Stimulated activated CD4-positive, alpha-beta T cell treated with anti-CD3 and anti-CD28 coated beads, Interleukin-1b, Interleukin-23, amount 100 ng/mL, for 4 hours (primary cell): ENCODE measurements around the gene GRK6.

Experiments used
- DNase-seq, 2 donors: peaks; one replicate each; pipeline ENCODE4 v3.0.0-alpha.2; 2020; ENCODE audit warnings: low read depth in 2 of 2

The GRK6 gene

GRCh38 chr5:177452688-177453638, 26.5 kb downstream of the GRK6 start:
- DNase-seq, result no peak

DNA sequence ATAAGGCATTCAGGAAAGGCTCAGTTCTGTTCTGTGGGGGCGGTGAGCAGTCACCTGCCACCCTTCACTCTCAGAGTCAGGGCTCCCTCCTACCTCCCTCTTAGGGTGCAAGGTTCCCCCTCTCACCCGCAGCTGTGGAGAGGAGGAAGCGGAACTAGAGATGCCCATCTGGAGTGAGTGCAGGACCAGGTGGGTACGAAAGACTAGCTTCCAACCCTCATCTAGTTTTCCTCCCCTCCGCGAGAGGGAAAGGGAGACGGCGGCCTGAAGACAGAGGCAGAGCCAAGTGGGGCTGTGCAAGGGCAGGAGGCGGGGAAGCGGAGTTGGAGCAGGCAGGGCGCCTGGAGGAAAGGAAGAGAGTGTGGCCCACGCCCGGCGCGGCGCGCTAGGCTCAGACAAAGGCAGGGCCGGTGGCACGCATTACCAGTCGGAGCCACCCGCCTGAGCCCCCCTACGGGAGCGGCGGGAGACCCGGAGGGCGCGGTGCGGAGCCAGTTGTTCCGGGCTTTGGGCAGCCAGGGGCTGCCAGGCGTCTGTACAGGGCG, 27.4 kb downstream of the GRK6 start:
- DNase-seq, result no peak

DNA sequence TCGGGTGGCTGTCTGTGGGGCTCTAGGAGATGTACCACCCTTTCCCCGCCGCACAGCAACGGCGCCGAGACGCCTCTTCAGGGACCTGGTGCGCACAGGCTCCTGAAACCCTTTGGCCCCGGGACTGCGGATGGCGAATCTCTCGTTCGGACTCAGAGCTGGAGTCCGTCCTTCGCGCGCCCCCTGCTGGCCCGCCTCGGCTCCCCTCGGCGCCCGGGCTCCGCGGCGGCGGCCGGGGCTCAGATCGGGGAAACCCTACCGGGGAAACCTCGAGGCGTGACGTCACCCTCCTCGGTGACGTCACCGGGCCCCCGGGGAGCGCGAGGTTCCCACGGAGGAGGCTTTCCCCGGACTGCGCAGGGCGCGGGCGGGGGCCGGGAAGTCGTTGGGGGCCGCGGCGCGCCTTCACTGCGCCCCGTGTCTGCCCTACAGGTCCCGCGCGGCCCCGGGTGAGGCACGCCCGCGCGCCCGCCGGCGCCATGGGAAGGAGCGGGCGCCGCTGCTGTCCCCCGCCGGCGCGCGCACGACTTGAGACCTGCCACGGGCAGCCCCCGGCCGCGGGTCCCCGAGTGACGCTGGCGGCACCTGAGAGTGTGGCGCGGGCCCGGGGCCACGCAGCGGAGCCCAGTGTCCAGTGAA, 28.0 kb downstream of the GRK6 start:
- DNase-seq, result peak; percentile 94 to 97

DNA sequence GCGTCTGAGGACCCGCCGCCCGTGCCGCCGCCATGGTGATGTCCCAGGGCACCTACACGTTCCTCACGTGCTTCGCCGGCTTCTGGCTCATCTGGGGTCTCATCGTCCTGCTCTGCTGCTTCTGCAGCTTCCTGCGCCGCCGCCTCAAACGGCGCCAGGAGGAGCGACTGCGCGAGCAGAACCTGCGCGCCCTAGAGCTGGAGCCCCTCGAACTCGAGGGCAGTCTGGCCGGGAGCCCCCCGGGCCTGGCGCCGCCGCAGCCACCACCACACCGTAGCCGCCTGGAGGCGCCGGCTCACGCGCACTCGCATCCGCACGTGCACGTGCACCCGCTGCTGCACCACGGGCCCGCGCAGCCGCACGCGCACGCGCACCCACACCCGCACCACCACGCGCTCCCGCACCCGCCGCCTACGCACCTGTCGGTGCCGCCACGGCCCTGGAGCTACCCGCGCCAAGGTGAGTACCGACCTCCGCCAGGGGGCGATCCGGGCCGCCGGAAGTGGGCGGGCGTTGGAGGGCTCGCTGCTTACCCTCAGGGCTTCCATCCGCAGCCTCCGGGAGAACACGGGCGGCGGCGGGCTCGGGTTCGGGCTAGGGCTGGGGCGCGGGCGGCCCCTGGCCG, 28.7 kb downstream of the GRK6 start:
- peak; percentile 90 to 94 for DNase-seq

DNA sequence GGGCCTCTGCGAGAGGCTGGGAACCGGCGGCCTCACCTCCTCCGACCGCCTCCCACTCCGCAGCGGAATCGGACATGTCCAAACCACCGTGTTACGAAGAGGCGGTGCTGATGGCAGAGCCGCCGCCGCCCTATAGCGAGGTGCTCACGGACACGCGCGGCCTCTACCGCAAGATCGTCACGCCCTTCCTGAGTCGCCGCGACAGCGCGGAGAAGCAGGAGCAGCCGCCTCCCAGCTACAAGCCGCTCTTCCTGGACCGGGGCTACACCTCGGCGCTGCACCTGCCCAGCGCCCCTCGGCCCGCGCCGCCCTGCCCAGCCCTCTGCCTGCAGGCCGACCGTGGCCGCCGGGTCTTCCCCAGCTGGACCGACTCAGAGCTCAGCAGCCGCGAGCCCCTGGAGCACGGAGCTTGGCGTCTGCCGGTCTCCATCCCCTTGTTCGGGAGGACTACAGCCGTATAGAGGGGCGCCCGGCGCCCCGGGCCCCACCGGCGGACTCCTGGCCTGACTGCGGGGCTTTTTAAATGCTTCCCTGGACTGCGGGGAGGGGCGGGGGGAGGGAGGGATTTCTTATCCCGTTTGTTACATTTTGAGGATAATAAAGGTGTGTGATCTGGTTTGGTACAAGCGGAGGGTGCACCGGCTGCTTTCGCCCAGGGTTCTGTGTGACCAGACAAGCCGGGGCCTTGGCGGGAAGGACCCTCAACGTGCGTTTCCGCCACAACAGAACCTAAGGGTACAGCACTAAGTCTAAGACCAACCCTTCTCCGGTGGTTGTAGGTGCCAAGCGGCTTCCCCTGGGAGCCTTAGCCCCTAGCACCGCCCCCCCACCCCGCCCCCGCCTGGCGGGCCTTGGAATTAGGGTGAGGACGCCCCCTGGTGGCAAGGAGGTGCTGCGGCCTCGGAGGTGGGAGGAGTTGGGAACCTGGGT, 29.4 kb downstream of the GRK6 start:
- DNase-seq, result peak; percentile 98 to 99

GRCh38 chr5:177456591-177456964, 30.1 kb downstream of the GRK6 start:
- no peak for DNase-seq

DNA sequence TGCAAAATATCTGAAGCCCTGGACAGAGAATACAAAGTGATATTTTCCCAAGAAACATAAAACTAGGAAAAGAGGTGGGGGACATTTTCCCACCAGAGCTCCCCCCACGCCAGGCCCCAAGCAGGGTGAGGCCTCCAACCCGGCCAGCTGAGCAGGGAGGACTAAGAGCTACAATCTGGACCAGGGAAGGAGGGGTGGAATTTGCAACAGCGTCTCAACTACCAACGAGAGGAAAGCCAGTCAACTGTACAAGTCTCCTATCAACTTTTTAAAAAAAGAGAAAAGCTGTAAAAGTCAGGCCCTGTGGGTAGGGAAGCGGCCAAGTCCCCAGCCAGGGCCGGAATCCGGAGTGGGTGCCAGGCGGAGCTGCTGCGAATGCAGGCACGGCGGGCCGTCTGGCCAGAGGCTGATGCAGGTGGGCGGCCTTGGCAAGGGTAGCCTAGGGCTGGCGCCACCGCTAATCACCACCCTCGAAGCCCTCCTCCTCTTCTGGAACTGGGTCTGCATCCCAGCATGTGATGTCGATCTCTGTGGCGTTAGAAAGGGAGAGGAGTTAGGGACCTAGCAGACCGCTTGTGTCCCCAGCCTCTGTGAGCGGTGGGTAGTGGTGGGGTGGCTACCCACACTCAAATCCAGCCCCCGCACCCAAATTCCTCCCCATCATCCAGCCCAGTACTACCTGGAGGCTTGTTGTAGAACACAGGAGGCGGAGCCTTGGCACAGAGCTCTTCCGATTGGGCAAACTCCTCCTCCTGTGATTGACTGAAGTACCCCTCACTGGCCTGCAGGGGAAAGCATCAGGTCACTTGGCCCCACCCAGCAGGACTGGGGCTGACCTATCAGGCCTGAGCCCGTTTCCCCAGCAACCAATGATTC, 30.7 kb downstream of the GRK6 start:
- DNase-seq, result no peak

GRCh38 chr5:177457852-177458681, 31.6 kb downstream of the GRK6 start:
- DNase-seq, result no peak

DNA sequence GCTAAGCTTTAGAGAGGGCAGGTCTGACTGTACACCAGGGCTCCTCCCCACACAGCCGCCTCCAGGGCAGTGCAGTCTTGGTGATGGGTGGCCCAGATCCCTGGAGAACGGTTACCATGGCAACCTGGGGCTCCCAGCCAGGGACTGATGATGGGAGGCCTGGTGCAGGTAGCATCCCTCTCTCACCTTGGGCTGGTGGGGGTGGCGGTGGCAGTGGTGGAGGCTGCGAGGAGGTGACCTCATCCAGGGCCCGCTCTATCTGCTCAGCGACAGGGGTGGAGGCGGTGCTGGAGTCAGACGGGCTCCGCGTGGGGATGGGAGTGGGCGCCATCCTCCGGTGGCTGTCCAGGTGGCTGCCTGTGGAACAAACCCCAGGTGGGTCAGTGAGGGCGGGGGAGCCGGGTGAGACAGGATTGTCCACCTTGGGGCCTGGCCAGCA, 32.5 kb downstream of the GRK6 start:
- no peak for DNase-seq

DNA sequence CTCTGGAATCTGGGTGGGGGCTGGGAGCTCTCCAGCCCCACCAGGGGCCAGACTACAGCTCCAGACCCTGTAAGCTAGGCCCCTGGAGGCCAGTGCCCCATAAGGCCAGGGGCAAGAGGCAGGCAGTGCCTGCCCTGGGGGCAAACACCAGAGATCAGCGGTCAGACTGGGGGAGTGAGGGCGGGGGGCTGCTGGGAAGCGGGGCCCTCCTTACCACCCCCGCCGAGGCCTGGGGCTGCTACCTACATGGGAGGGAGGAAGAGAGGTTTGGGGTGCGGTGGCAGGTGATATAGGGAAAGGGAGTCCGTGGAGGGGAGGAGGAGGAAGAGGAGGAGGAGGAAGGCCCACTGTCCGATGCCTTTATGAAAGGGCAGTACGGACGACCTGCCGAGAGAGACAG, 32.9 kb downstream of the GRK6 start:
- no peak for DNase-seq

- no peak for DNase-seq
These were observed 33.5 kb downstream of the GRK6 start for GRCh38 chr5:177459819-177460628.

DNA sequence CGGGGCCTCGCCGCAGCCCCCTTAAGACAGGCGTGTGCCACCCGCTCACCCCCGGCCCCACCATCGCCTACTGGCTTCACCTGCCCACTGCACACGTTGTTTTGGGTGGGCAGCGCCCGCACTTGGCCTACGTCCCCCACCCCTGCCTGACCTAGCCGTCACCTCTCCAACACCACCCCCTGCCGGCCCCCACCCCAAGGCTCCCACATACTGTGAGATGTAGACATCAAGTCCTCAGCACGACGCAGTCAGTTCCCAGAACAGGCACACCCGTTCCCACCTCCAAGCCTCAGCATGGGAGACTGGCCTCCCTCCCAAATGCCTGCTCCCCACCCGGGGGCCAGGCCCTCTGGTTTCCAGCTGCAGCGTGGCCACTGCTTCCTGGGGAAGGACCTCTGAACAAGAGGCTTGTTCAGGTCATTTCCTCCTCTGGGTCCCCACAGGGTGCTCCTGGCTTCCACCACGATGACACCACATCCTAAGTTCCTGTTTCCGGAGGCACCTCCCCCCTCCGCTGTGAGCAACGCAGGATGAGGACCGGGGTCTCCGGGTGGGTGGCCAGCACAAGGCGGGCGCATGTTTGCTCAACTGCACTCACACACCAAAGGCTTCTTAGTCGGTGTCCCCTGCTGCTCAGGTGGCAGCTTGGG, 35.7 kb downstream of the GRK6 start:
- DNase-seq, result no peak

GRCh38 chr5:177465044-177465443, 38.6 kb downstream of the GRK6 start:
- DNase-seq, result no peak

DNA sequence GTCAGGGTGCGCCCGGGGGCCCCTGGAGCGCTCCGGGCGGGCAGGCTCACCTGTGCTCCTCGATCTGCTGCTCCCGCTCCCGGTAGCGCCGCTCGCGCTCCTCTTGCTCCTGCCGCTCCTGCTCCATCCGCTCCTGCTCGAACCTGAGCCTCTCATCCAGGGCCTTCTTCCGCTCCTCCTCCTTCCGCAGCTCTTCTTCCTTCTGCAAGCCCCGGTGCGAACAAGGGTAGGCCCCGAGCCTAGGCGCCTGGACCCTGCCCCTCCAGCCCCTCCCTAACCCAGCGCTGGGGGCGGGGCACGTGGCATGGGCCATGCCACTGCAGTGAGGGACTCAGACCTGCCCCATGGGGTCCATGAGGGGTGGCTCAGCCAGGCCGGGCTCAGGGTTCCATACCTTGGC, 40.4 kb downstream of the GRK6 start:
- no peak for DNase-seq

DNA sequence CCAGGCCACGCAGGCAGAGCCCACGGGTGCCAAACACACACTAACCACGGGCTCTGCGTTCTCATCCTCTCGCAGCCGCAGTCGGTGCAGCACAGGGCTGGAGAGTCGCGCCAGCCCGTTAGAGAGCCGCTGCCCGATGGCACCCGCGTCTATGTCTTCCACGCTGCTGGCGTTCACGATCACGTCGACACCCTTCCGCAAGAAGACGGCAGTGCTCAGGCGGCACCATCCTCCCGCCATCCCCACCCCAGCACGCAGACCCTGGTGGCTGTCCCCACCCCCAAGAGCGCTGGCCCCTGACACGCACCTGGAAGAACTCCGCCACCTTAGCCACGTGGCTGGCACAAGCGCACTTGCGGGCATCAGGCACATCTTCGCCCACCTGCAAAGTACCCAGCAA, 41.0 kb downstream of the GRK6 start:
- DNase-seq, result no peak

DNA sequence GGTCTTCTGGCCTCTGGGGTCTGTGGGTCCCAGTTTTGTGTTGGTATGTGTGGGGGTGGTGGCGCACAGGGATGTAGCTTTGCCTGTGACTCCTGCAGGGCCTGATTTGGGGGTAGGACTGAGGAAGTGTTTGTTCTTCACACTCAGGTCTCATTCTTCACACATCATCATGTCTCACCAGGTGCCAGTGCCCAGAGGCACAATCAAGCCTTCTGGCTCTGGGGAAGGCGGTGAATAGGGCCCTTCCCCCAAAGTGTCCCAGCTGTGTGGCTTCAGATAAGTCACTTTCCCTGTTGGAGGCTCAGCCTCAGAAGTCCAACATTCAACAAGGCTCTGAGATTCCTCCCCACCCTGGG, 41.8 kb downstream of the GRK6 start:
- DNase-seq, result no peak

GRCh38 chr5:177468685-177469628, 42.5 kb downstream of the GRK6 start:
- DNase-seq, result no peak
